Activated CD4-positive, alpha-beta T cell treated with anti-CD3 and anti-CD28 coated beads, Interleukin-2, amount 50 U/mL, for 4 hours (primary cell): ENCODE measurements around the gene NFKBIB.
"Not testable (repeated sequence)": the region's sequence is repeated elsewhere in the genome, so short reads cannot be mapped to it uniquely, and the experiment has no call there.

ENCODE experiments used
- DNase-seq, 2 experiments: peaks; one replicate each; pipeline ENCODE4 v3.0.0-alpha.2; 2020

Gene NFKBIB

GRCh38 chr19:38899447-38900201, at the start of gene NFKBIB, which contains the start of gene SIRT2:
NFKBIB (plus strand) TSS chr19:38899969; CDS start chr19:38900033, 64 bp downstream.
SIRT2 (minus strand) TSS chr19:38899618; CDS start chr19:38899521, 97 bp downstream.
- DNase-seq, result peak; percentile 99

- DNase-seq, result no peak
These were observed 49.3 kb upstream of the NFKBIB start for GRCh38 chr19:38850436-38850975.

GRCh38 chr19:38850976-38851621, 48.7 kb upstream of the NFKBIB start:
- DNase-seq, result no peak

- DNase-seq, result peak; percentile 84 to 88
These were observed 48.0 kb upstream of the NFKBIB start for GRCh38 chr19:38851622-38852230.

GRCh38 chr19:38852231-38853044, 47.3 kb upstream of the NFKBIB start:
- peak; percentile 49 to 58 for DNase-seq

GRCh38 chr19:38853214-38853613, 46.6 kb upstream of the NFKBIB start:
- no peak for DNase-seq

GRCh38 chr19:38854961-38855360, 44.8 kb upstream of the NFKBIB start:
- not testable (repeated sequence) for DNase-seq

- not testable (repeated sequence) for DNase-seq
These were observed 44.0 kb upstream of the NFKBIB start for GRCh38 chr19:38855751-38856150.

- DNase-seq, result no peak
These were observed 43.0 kb upstream of the NFKBIB start for GRCh38 chr19:38856813-38857212.

GRCh38 chr19:38859631-38860204, 40.1 kb upstream of the NFKBIB start:
- DNase-seq, result not testable (repeated sequence)

GRCh38 chr19:38861368-38861767, 38.4 kb upstream of the NFKBIB start:
- DNase-seq, result no peak

GRCh38 chr19:38862321-38863059, 37.3 kb upstream of the NFKBIB start:
- no peak for DNase-seq

- no peak for DNase-seq
These were observed 32.5 kb upstream of the NFKBIB start for GRCh38 chr19:38867171-38867780.

GRCh38 chr19:38868551-38868950, 31.2 kb upstream of the NFKBIB start:
- DNase-seq, result no peak

GRCh38 chr19:38869160-38869835, 30.5 kb upstream of the NFKBIB start:
- DNase-seq, result no peak

- DNase-seq, result peak; percentile 92
These were observed 29.7 kb upstream of the NFKBIB start for GRCh38 chr19:38869836-38870607.

- DNase-seq, result no peak
These were observed 29.2 kb upstream of the NFKBIB start for GRCh38 chr19:38870612-38871011.

- DNase-seq, result not testable (repeated sequence)
These were observed 26.4 kb upstream of the NFKBIB start for GRCh38 chr19:38873400-38873799.

- no peak for DNase-seq
These were observed 23.9 kb upstream of the NFKBIB start for GRCh38 chr19:38875656-38876395.
